OCI-LY7 (cell line): Measurements from ENCODE around the gene XYLT1. TPM values are rescaled to one million over a fixed set of nuclear protein-coding genes. Genes with fewer than 3 reads are reported as not detected.

Source experiments
- BruUV-seq: library from RNA; stranded (reverse); fragments of 400-500 nt; replicated peaks from 2 replicates; lab custom pipeline; 2021; lab: Mats Ljungman, UMichigan
- CTCF ChIA-PET: fragments of 300-600 bp; sonication (Branson Sonifier 250); formaldehyde crosslinking; loops from one replicate; lab custom pipeline; 2022; ENCODE audit warnings: antibody characterized with exemption; ENCODE audit not compliant: unreplicated experiment; lab: Charles Lee
- POLR2A ChIA-PET: fragments of 300-600 bp; sonication (Branson Sonifier 250); formaldehyde crosslinking; loops from one replicate; lab custom pipeline; 2022; ENCODE audit warnings: antibody characterized with exemption; lab: Charles Lee
- DNase-seq: peaks from one replicate; pipeline ENCODE4 v3.0.0-alpha.2; 2015; ENCODE audit warnings: low spot score
- H2AFZ ChIP-seq: fragments of 200-600 bp; sonication (generic), shearing (Covaris generic); 2 replicates; pipeline ENCODE4 v1.6.1; 2014; ENCODE audit warnings: mild to moderate bottlenecking, antibody characterized with exemption, low read length, moderate library complexity
- H3K27ac ChIP-seq: fragments of 200-600 bp; sonication (generic); 2 replicates; pipeline ENCODE4 v1.5.1; 2014; ENCODE audit warnings: mixed run types, low read depth, mild to moderate bottlenecking, moderate library complexity, low read length, inconsistent platforms; ENCODE audit not compliant: poor library complexity, severe bottlenecking
- H3K36me3 ChIP-seq: fragments of 200-600 bp; sonication (generic); 2 replicates; pipeline ENCODE4 v1.6.1; 2014; ENCODE audit warnings: mild to moderate bottlenecking, antibody characterized with exemption, low read length, moderate library complexity, mixed read lengths; ENCODE audit not compliant: insufficient read depth
- H3K4me1 ChIP-seq: fragments of 200-600 bp; sonication (generic); 2 replicates; pipeline ENCODE4 v1.5.1; 2014; ENCODE audit warnings: mild to moderate bottlenecking, low read length; ENCODE audit not compliant: insufficient read depth, poor library complexity, severe bottlenecking
- H3K4me2 ChIP-seq: fragments of 200-600 bp; sonication (generic); 2 replicates; pipeline ENCODE4 v1.6.1; 2014; ENCODE audit warnings: mild to moderate bottlenecking, low read length
- H3K4me3 ChIP-seq: fragments of 200-600 bp; sonication (generic); 2 replicates; pipeline ENCODE4 v1.5.1; 2014; ENCODE audit warnings: mild to moderate bottlenecking, low read depth, low read length; ENCODE audit not compliant: poor library complexity, severe bottlenecking
- H3K79me2 ChIP-seq: fragments of 200-600 bp; sonication (generic); 2 replicates; pipeline ENCODE4 v1.6.1; 2016; ENCODE audit warnings: low read depth, mild to moderate bottlenecking, low read length, moderate library complexity, mixed read lengths; ENCODE audit not compliant: insufficient read depth
- H3K9me2 ChIP-seq: fragments of 200-600 bp; sonication (generic); 2 replicates; pipeline ENCODE4 v1.6.1; 2016; ENCODE audit warnings: mild to moderate bottlenecking, low read length, mixed read lengths; ENCODE audit not compliant: insufficient read depth
- H3K9me3 ChIP-seq: fragments of 200-600 bp; sonication (generic); 2 replicates; pipeline ENCODE4 v1.6.1; 2014; ENCODE audit warnings: mild to moderate bottlenecking, mixed run types, low read length, mixed read lengths
- H4K20me1 ChIP-seq: fragments of 200-600 bp; sonication (generic); 2 replicates; pipeline ENCODE4 v1.6.1; 2014; ENCODE audit warnings: mild to moderate bottlenecking, antibody characterized with exemption, low read length, moderate library complexity, mixed read lengths; ENCODE audit not compliant: insufficient read depth
- CTCF ChIP-seq: fragments of 200-600 bp; sonication (generic); conservative IDR thresholded peaks from 2 replicates; pipeline ENCODE4 v1.5.1; 2014; ENCODE audit warnings: mild to moderate bottlenecking, antibody characterized with exemption, low read length, moderate library complexity, mixed read lengths
- EZH2phosphoT487 ChIP-seq: fragments of 200-600 bp; sonication (generic); IDR thresholded peaks from 2 replicates; pipeline ENCODE4 v1.6.1; 2018; ENCODE audit warnings: low read depth, borderline replicate concordance, mild to moderate bottlenecking, mixed run types, antibody characterized with exemption, low read length, moderate library complexity, mixed read lengths
- intact Hi-C: fragments of 100-400 bp; cut with micrococcal nuclease; formaldehyde crosslinking; loops from one replicate; pipeline ENCODE4 v1.10.0; 2022; ENCODE audit not compliant: unreplicated experiment
- total RNA-seq, 2 experiments: library from RNA; depleted of rRNA in 1 of 2; stranded (reverse); fragments of >200 nt in 1 of 2; shearing (Covaris generic) in 1 of 2; gene quantifications; 2 replicates each; pipeline ENCODE4 v1.2.3, GENCODE V29; 2014 to 2022

XYLT1 gene
- total RNA-seq, 2 experiments from 2014 or later, result 36.3 to 50.0 TPM

GRCh38 chr16:17138801-17139200, 332.0 kb downstream of the XYLT1 start:
- no peak overlapping the region for H3K4me2 ChIP-seq
- no peaks in the 10 kb centered on the region for H3K9me3 ChIP-seq
- intact Hi-C loops, result no loop called here
- DNase-seq, result no peak
- TF ChIP-seq CTCF, result no peak
- no peak for TF ChIP-seq EZH2phosphoT487
- ChIA-PET CTCF (no interaction called here), POLR2A (interaction anchor here (0.9 kb wide), 1 partner anchor 23 kb away, joined by 4 read pairs; no protein-coding TSS in a partner anchor)
- H4K20me1 ChIP-seq, result no peaks in the 10 kb centered on the region
- peaks cover 27% of the 10 kb centered on the region for H3K4me1 ChIP-seq
- H3K4me3 ChIP-seq, result no peak overlapping the region
- peaks cover 44% of the 10 kb centered on the region for H3K36me3 ChIP-seq
- no peak overlapping the region for H2AFZ ChIP-seq
- no peaks in the 10 kb centered on the region for H3K79me2 ChIP-seq
- no peaks in the 10 kb centered on the region for H3K9me2 ChIP-seq
- no TSS peak for BruUV-seq
- H3K27ac ChIP-seq, result no peak overlapping the region

- no TSS peak for BruUV-seq
- H4K20me1 ChIP-seq, result no peaks in the 10 kb centered on the region
- no peaks in the 10 kb centered on the region for H3K9me3 ChIP-seq
- CTCF ChIA-PET, result no interaction called here
- H3K9me2 ChIP-seq, result no peaks in the 10 kb centered on the region
- H3K4me2 ChIP-seq, result peak overlapping the region; percentile 44
- H3K79me2 ChIP-seq, result no peaks in the 10 kb centered on the region
- no peak overlapping the region for H2AFZ ChIP-seq
- POLR2A ChIA-PET, result interaction anchor here (0.5 to 2.3 kb wide), 6 partner anchors 14 to 1823 kb away, joined by 3 to 7 read pairs (median 4); no protein-coding TSS in a partner anchor
- H3K36me3 ChIP-seq, result peaks cover 63% of the 10 kb centered on the region
- H3K4me3 ChIP-seq, result no peak overlapping the region
- TF ChIP-seq EZH2phosphoT487 (no peak), CTCF (no peak)
- DNase-seq, result no peak
- H3K4me1 ChIP-seq, result peaks cover 39% of the 10 kb centered on the region
- H3K27ac ChIP-seq, result peak overlapping the region; percentile 42
- intact Hi-C loops, result loop anchor here (2.0 kb wide), 1 partner anchor 165 kb away; no protein-coding TSS in a partner anchor
These were observed 335.3 kb downstream of the XYLT1 start for GRCh38 chr16:17135439-17135838.

- no peak overlapping the region for H3K4me3 ChIP-seq
- peak; percentile 66 for DNase-seq
- TF ChIP-seq CTCF (no peak), EZH2phosphoT487 (no peak)
- no peak overlapping the region for H2AFZ ChIP-seq
- POLR2A ChIA-PET, result interaction anchor here (0.8 to 2.3 kb wide), 3 partner anchors 15 to 147 kb away, joined by 3 to 7 read pairs (median 6); no protein-coding TSS in a partner anchor
- H3K27ac ChIP-seq, result peak overlapping the region; percentile 42
- intact Hi-C loops, result loop anchor here (2.0 to 5.0 kb wide), 2 partner anchors 166 to 338 kb away; partner anchors contain the start of gene XYLT1
- BruUV-seq, result no TSS peak
- no peaks in the 10 kb centered on the region for H3K9me2 ChIP-seq
- no peaks in the 10 kb centered on the region for H3K9me3 ChIP-seq
- peak overlapping the region; percentile 44 for H3K4me2 ChIP-seq
- peaks cover 69% of the 10 kb centered on the region for H3K36me3 ChIP-seq
- peaks cover 40% of the 10 kb centered on the region for H3K4me1 ChIP-seq
- no peaks in the 10 kb centered on the region for H4K20me1 ChIP-seq
- no peaks in the 10 kb centered on the region for H3K79me2 ChIP-seq
- CTCF ChIA-PET, result no interaction called here
These were observed 336.2 kb downstream of the XYLT1 start for GRCh38 chr16:17134586-17134985.
